Measurements from ENCODE around the gene MBNL1. TPM values are rescaled to one million over a fixed set of nuclear protein-coding genes. Genes with fewer than 3 reads are reported as not detected.
"Not testable (repeated sequence)": the region's sequence is repeated elsewhere in the genome, so short reads cannot be mapped to it uniquely, and the experiment has no call there.

The MBNL1 gene
- total RNA-seq, 2 experiments from 2014 or later = 371 to 382 TPM

- POLR2A ChIA-PET = no interaction called here
- CTCF ChIA-PET = no interaction called here
Observed at GRCh38 chr3:152322756-152323155, 54.0 kb downstream of the MBNL1 start.

- ChIA-PET CTCF (interaction anchor here (1.5 kb wide), 1 partner anchor 10 kb away, joined by 3 read pairs; no protein-coding TSS in a partner anchor), POLR2A (interaction anchor here (0.6 kb wide), 1 partner anchor 14 kb away, joined by 3 read pairs; no protein-coding TSS in a partner anchor)
Observed at GRCh38 chr3:152323834-152324233, 55.1 kb downstream of the MBNL1 start.

DNA sequence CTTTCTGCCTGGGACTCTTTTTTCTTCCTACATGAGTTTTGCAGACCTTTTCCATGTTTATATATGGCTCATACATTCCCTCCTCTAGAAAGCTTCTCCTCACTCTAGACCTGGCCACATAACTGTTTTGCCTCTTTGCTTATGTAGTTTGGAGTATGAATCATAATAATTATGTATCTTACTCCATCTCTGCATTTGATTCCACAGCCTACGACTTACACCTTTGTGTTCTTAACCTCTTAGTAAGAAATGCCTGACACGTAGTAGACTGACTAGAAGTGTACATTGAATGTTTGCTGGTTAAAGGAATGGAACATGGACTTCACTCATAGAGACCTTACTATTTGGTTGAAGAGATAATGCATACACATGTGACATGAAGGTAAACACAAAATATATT lies 56.4 kb downstream of the MBNL1 start:
- ChIA-PET CTCF (no interaction called here), POLR2A (no interaction called here)

GRCh38 chr3:152327203-152327602 lies 58.5 kb downstream of the MBNL1 start:
- ChIA-PET CTCF (no interaction called here), POLR2A (no interaction called here)

GRCh38 chr3:152328841-152329240 lies 60.1 kb downstream of the MBNL1 start:
- ChIA-PET CTCF (interaction anchor here (1.3 kb wide), 1 partner anchor 44 kb away, joined by 3 read pairs; no protein-coding TSS in a partner anchor), POLR2A (no interaction called here)

DNA sequence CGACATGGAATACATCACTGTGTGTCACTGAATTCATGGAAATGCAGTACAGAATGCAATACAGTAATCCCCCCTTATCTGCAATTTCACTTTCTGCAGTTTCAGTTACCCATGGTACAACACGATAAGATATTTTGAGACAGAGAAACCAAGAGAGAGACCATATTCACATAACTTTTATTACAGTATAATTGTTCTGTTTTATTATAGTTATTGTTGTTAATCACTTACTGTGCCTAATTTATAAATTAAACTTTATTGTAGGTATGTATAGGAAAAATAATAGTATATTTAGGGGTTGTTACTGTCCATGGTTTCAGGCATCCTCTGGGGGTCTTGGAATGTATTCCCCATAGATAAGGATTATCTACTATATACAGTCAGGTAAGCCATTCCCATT lies 61.8 kb downstream of the MBNL1 start:
- POLR2A ChIA-PET = interaction anchor here (1.6 kb wide), 1 partner anchor 62 kb away, joined by 4 read pairs; the partner anchor contains the start of gene MBNL1
- CTCF ChIA-PET = no interaction called here

- POLR2A ChIA-PET = interaction anchor here (0.6 to 1.6 kb wide), 3 partner anchors 14 to 68 kb away, joined by 3 to 4 read pairs (median 3); partner anchors contain the start of gene MBNL1
- CTCF ChIA-PET = no interaction called here
Observed at GRCh38 chr3:152331018-152331541, 62.4 kb downstream of the MBNL1 start.

DNA sequence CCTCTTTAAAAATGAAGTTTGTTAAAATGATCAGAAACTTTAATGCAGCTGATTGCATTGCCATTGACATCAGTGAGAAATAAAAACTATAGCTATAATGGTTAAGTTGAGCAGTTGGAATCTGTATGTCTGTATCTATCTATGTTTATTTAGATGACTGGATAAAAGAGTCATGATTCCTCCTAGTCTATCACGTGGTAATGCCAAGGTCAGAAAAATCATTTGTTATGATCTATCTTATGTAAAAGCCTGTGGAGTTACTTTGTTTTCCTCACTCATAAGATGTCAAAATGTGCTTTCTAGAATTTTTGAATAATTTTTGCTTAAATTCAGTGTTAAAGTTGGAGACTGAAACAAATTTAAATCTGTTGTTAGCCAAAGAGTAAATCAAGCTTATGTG lies 63.3 kb downstream of the MBNL1 start:
- POLR2A ChIA-PET = interaction anchor here (1.2 to 1.6 kb wide), 2 partner anchors 15 to 63 kb away, joined by 3 to 4 read pairs; partner anchors contain the start of gene MBNL1
- CTCF ChIA-PET = no interaction called here

DNA sequence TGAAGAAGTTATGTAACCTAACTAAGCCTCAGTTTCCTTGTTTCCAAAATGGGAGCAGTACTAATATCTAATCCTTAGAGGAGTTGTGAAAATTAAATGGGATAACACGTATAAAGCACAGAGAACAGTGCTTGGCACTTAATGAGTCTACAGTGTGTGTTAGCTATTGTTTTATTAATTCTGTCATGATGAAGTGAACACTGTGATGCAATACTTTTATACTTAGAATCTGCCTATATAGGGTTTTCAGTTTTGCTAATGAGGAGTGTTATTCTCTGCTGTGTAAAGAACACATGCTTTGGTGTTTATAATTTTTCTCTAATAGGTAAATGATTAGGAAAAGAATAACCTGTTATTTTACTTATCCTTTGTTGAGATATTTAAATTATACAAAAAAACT lies 65.2 kb downstream of the MBNL1 start:
- CTCF ChIA-PET = no interaction called here
- POLR2A ChIA-PET = no interaction called here

DNA sequence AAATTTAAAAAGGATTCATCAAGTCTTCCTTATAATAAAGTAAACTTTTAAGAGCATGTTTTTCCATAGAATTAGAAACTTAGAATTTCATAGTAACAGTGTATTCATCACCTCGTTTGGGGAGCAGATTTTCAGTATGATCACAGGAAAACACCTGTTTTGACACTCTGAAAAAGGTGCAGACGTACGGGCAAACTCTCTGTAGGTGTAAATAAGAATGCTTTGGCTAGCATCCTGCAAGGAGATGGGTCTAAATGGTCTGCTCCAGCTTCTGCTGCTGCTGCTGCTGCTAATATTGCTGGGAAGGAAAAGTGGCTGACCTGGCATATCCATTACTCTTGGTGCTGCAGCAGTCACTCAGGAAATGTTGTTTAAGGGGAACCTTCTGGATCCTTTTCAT lies 66.0 kb downstream of the MBNL1 start:
- CTCF ChIA-PET = no interaction called here
- POLR2A ChIA-PET = no interaction called here

DNA sequence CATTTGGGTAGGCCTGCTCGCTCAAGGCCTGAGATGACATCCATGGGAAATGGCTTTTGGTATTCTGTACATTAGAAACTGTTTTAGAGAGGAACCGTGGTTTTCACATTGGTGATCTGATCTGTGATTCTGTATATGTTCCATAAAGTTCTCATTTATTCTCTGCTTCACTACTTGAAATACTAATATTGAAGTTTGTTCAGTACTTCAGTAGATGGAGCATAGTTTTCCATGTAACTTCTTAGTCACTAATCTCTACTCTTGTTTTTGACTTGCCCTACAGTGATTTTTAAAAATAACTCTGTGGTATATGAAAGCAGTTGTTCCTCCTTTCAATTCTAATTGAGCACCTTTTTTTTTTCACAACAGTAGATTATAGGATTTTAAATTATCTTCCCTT lies 66.5 kb downstream of the MBNL1 start:
- ChIA-PET POLR2A (no interaction called here), CTCF (no interaction called here)

DNA sequence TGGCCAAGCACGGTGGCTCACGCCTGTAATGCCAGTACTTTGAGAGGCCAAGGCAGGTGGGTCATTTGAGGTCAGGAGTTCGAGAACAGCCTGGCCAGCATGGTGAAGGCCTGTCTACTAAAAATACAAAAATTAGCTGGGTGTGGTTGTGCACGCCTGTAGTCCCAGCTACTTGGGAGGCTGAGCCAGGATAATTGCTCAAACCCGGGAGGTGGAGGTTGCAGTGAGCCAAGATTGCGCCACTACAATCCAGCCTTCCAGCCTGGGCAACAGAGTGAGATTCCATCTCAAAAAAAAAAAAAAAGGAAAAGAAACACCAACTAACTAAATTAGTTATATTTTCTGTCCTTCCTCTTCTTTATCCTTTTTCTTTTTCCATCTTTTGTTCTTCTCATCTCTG lies 68.6 kb downstream of the MBNL1 start:
- CTCF ChIA-PET = not testable (repeated sequence)

GRCh38 chr3:152338159-152338720 lies 69.5 kb downstream of the MBNL1 start:
- CTCF ChIA-PET = no interaction called here
- POLR2A ChIA-PET = no interaction called here

More for the DNA sequence above, 68.6 kb downstream of the MBNL1 start:
- POLR2A ChIA-PET = not testable (repeated sequence)

- ChIA-PET CTCF (no interaction called here), POLR2A (no interaction called here)
Observed at GRCh38 chr3:152339881-152340505, 71.3 kb downstream of the MBNL1 start.

DNA sequence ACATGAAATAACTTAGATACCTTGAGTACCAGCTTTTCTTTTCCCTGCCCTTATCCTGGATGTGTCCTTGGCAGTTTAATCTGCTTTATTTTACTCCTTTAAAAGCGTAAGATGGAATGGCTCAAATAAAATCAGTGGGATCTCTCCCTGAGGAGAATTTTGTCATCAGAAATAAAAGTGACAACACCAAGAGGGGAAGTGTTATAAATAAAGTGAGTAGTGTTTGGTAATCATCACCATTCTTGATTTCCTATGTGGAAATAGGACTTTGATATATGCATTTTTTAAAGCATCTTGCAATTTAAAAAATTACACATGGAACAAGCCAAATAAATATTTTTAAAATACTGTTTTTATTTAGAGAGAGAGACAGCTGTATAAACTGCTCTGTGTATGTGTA lies 76.5 kb downstream of the MBNL1 start:
- ChIA-PET POLR2A (no interaction called here), CTCF (no interaction called here)

DNA sequence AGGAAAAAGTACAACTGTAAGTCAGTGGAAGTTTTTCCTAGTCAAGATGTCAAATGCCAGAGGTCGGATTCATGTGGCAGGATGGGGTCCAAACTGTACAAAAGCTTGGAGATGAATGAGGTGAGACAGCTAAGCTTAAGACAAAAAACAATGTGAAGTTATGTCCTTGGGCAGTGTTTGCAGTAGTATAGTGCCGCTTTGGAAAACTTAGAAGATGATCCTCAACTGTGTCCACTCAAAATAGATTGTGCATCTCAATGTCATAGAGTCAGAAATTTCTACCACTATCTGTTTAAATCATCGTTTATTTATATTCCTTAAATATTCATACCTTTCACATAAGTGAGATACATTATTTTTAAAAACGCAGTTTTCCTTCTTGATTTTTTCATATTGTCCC lies 77.3 kb downstream of the MBNL1 start:
- ChIA-PET CTCF (no interaction called here), POLR2A (no interaction called here)

- CTCF ChIA-PET = no interaction called here
- POLR2A ChIA-PET = no interaction called here
Observed at GRCh38 chr3:152346740-152347139, 78.0 kb downstream of the MBNL1 start.

DNA sequence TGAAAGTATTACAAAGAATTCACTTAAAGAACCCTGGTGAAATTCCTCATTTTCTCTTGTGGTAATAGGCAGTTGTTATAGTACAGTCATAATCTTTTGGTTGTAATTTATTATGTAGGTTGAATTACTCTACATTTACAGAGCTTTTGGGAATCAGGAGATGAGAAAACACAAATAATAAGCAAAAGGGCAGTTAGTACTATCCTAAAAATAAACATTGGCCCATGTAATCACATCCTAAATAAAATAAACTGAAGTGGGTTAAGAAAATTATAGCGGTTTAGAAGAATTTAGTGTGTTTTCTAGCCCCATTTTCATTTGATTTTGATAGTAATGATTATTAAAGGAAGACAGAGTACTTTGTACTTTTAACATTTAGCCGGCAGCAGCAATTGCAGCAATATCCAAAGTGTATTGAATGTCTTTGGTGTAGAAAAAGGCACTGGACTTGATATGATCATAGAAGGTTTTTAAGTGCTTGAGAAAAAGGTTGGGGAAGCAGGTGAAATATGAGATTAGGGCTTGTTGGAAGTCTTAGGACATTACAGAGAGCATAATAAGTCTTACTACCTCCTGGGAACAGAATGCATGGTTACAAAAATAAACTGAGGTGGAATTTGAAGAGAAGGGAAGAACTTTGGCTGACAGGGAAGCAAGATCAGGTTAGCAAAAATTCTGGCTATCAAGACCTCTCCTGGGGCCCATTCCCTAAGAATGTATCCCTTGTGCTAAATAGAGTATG lies 79.9 kb downstream of the MBNL1 start:
- ChIA-PET CTCF (no interaction called here), POLR2A (no interaction called here)

- POLR2A ChIA-PET = no interaction called here
Observed at GRCh38 chr3:152349392-152349791, 80.7 kb downstream of the MBNL1 start.

GRCh38 chr3:152350139-152350538 lies 81.4 kb downstream of the MBNL1 start:
- CTCF ChIA-PET = no interaction called here
- POLR2A ChIA-PET = no interaction called here

More at GRCh38 chr3:152349392-152349791, 80.7 kb downstream of the MBNL1 start:
- CTCF ChIA-PET = no interaction called here

- POLR2A ChIA-PET = no interaction called here
- CTCF ChIA-PET = no interaction called here
Observed at GRCh38 chr3:152350776-152351175, 82.0 kb downstream of the MBNL1 start.
